ENCODE data around the gene PPP1R15A.

PPP1R15A gene

GRCh38 chr19:48925240-48925843 is 53.1 kb downstream of the PPP1R15A start:
- Histone ChIP-seq H3K27ac (ENCODE audit: low read depth, low read length) (no peak overlapping the region), H3K4me1 (ENCODE audit: control insufficient read depth in 1 of 2, insufficient read depth in 2 of 2, low read length in 2 of 2) (peaks cover 0 to 7% of the 10 kb centered on the region in 2 donors), H3K27me3 (ENCODE audit: control insufficient read depth in 1 of 2, insufficient read depth in 2 of 2, low read length in 2 of 2) (no peaks in the 10 kb centered on the region), H3K4me3 (ENCODE audit: low read depth in 1 of 2, low read length in 2 of 2) (no peak overlapping the region), H3K9ac (ENCODE audit: low read depth in 1 of 2, low read length in 2 of 2) (no peak overlapping the region), H3K9me3 (ENCODE audit: control insufficient read depth in 1 of 2, low read length in 2 of 2) (no peaks in the 10 kb centered on the region), H3K36me3 (ENCODE audit: control insufficient read depth in 1 of 2, insufficient read depth in 2 of 2, low read length in 2 of 2) (peaks cover 11 to 26% of the 10 kb centered on the region in 2 donors)

Measured in duodenal mucosa (tissue), 2 donors.